Fibroblast of peridontal ligament (primary cell): ENCODE data around the gene FAM200A.
"Not testable (repeated sequence)": the region's sequence is repeated elsewhere in the genome, so short reads cannot be mapped to it uniquely, and the experiment has no call there.

Source experiments
- DNase-seq: peaks from one replicate; pipeline ENCODE4 v3.0.0-alpha.2; 2010; ENCODE audit errors: extremely low read depth

FAM200A gene

GRCh38 chr7:99504281-99504602 is 47.7 kb downstream of the FAM200A start:
- no peak for DNase-seq

GRCh38 chr7:99501236-99501635 is 50.7 kb downstream of the FAM200A start:
- DNase-seq, result not testable (repeated sequence)

- no peak for DNase-seq
These were observed 51.3 kb downstream of the FAM200A start for GRCh38 chr7:99500637-99501009.

- peak; percentile 91 for DNase-seq
These were observed 51.9 kb downstream of the FAM200A start, which contains the start of gene ZNF394 for GRCh38 chr7:99499721-99500636. Gene ZNF394 (minus strand): TSS chr7:99500281. CDS start chr7:99500093, 188 bp downstream.

GRCh38 chr7:99499371-99499720 is 52.6 kb downstream of the FAM200A start:
- DNase-seq, result peak; percentile 12

GRCh38 chr7:99498546-99498944 is 53.4 kb downstream of the FAM200A start:
- no peak for DNase-seq

- DNase-seq, result no peak
These were observed 54.0 kb downstream of the FAM200A start for GRCh38 chr7:99497766-99498545.
